Measurements from ENCODE around the gene TBC1D24. TPM values are rescaled to one million over a fixed set of nuclear protein-coding genes. Genes with fewer than 3 reads are reported as not detected.

The TBC1D24 gene
- total RNA-seq, 1 donor from 2014 or later = 43.7 TPM

- H3K27ac ChIP-seq = no peak overlapping the region
- peaks cover 47% of the 10 kb centered on the region for H3K4me1 ChIP-seq
- peaks cover 45% of the 10 kb centered on the region for H3K27me3 ChIP-seq
- DNase-seq (no peak), ATAC-seq (no peak)
- intact Hi-C loops (cut with DNase I) = no loop called here
- no peaks in the 10 kb centered on the region for H3K36me3 ChIP-seq
- H3K4me3 ChIP-seq = no peak overlapping the region
- no peak for TF ChIP-seq CTCF (IDR thresholded peaks at IDR 0.05)
- H3K9me3 ChIP-seq = no peaks in the 10 kb centered on the region
Observed at GRCh38 chr16:2471653-2472487, 3.1 kb upstream of the TBC1D24 start.

- no peak for TF ChIP-seq CTCF (IDR thresholded peaks at IDR 0.05)
- Histone ChIP-seq H3K4me3 (no peak overlapping the region), H3K4me1 (peaks cover 47% of the 10 kb centered on the region), H3K36me3 (no peaks in the 10 kb centered on the region), H3K27ac (no peak overlapping the region), H3K9me3 (no peaks in the 10 kb centered on the region), H3K27me3 (peaks cover 45% of the 10 kb centered on the region)
- intact Hi-C loops (cut with DNase I) = no loop called here
- DNase-seq (no peak), ATAC-seq (no peak)
Observed at GRCh38 chr16:2472488-2472864, 2.5 kb upstream of the TBC1D24 start.

GRCh38 chr16:2472885-2473445 is 2.0 kb upstream of the TBC1D24 start:
- Histone ChIP-seq H3K27me3 (peaks cover 42% of the 10 kb centered on the region), H3K27ac (no peak overlapping the region), H3K36me3 (no peaks in the 10 kb centered on the region), H3K4me3 (no peak overlapping the region), H3K9me3 (no peaks in the 10 kb centered on the region), H3K4me1 (peaks cover 49% of the 10 kb centered on the region)
- TF ChIP-seq CTCF (IDR thresholded peaks at IDR 0.05) = no peak
- no peak for DNase-seq
- intact Hi-C loops (cut with DNase I) = no loop called here
- no peak for ATAC-seq

- H3K4me1 ChIP-seq = peaks cover 44% of the 10 kb centered on the region
- H3K4me3 ChIP-seq = peak overlapping the region; percentile 37
- no peak for ATAC-seq
- H3K9me3 ChIP-seq = no peaks in the 10 kb centered on the region
- H3K27ac ChIP-seq = no peak overlapping the region
- peaks cover 40% of the 10 kb centered on the region for H3K27me3 ChIP-seq
- intact Hi-C loops (cut with DNase I) = no loop called here
- TF ChIP-seq CTCF (IDR thresholded peaks at IDR 0.05) = no peak
- no peak for DNase-seq
- H3K36me3 ChIP-seq = no peaks in the 10 kb centered on the region
Observed at GRCh38 chr16:2473446-2473926, 1.4 kb upstream of the TBC1D24 start.

- intact Hi-C loops (cut with DNase I) = no loop called here
Observed at GRCh38 chr16:2473999-2474876, 689 bp upstream of the TBC1D24 start.

More at GRCh38 chr16:2473999-2474876, 689 bp upstream of the TBC1D24 start:
- Histone ChIP-seq H3K4me1 (peaks cover 37% of the 10 kb centered on the region), H3K27me3 (peaks cover 34% of the 10 kb centered on the region), H3K27ac (peak overlapping the region; percentile 88), H3K4me3 (peak overlapping the region; percentile 70), H3K36me3 (no peaks in the 10 kb centered on the region), H3K9me3 (no peaks in the 10 kb centered on the region)
- ATAC-seq = peak; percentile 73
- DNase-seq = peak; percentile 81
- TF ChIP-seq CTCF (IDR thresholded peaks at IDR 0.05) = peak; percentile 44

All from upper lobe of right lung (tissue), 1 donor.